Limb (tissue), 2 donors: Measurements from ENCODE around the gene SERHL2.
"Not testable (repeated sequence)": the region's sequence is repeated elsewhere in the genome, so short reads cannot be mapped to it uniquely, and the experiment has no call there.

Source experiments
- DNase-seq, 2 donors: peaks; one replicate each; pipeline ENCODE4 v3.0.0-alpha.2; 2016; ENCODE audit errors: extremely low spot score in 2 of 2

The SERHL2 gene

GRCh38 chr22:42604403-42604802, 50.6 kb downstream of the SERHL2 start:
- DNase-seq, result no peak

GRCh38 chr22:42607641-42608040, 53.9 kb downstream of the SERHL2 start:
- DNase-seq, result not testable (repeated sequence)

- DNase-seq, result no peak
These were observed 54.5 kb downstream of the SERHL2 start for GRCh38 chr22:42608136-42608822.

GRCh38 chr22:42608823-42609361, 55.1 kb downstream of the SERHL2 start:
- peak; percentile 50 to 65 for DNase-seq

GRCh38 chr22:42610186-42610585, 56.4 kb downstream of the SERHL2 start:
- no peak for DNase-seq

GRCh38 chr22:42611051-42611450, 57.3 kb downstream of the SERHL2 start:
- no peak for DNase-seq

- DNase-seq, result no peak
These were observed 58.6 kb downstream of the SERHL2 start for GRCh38 chr22:42612336-42612735.

GRCh38 chr22:42613872-42614301, 60.1 kb downstream of the SERHL2 start:
- no peak for DNase-seq

- DNase-seq, result peak; percentile 98 to 100
These were observed 60.7 kb downstream of the SERHL2 start, which contains the start of gene POLDIP3 for GRCh38 chr22:42614312-42615091. TSS of gene POLDIP3 (minus strand) at chr22:42614883. CDS start at chr22:42614857, 26 bp downstream.

- peak; percentile 91 to 97 for DNase-seq
These were observed 61.5 kb downstream of the SERHL2 start for GRCh38 chr22:42615092-42615859.

GRCh38 chr22:42615860-42616175, 62.1 kb downstream of the SERHL2 start:
- not testable (repeated sequence) for DNase-seq

- no peak for DNase-seq
These were observed 63.6 kb downstream of the SERHL2 start for GRCh38 chr22:42617155-42617983.

GRCh38 chr22:42619261-42620063, 65.7 kb downstream of the SERHL2 start:
- DNase-seq, result no peak

GRCh38 chr22:42620084-42620483, 66.3 kb downstream of the SERHL2 start:
- no peak for DNase-seq

- DNase-seq, result peak in 1 of 2 donors; percentile 79
These were observed 67.8 kb downstream of the SERHL2 start for GRCh38 chr22:42621505-42622002.

GRCh38 chr22:42622061-42622710, 68.4 kb downstream of the SERHL2 start:
- no peak for DNase-seq

- no peak for DNase-seq
These were observed 69.6 kb downstream of the SERHL2 start for GRCh38 chr22:42623301-42623751.
